Measurements from ENCODE around the gene GALNTL6.

Gene GALNTL6

DNA sequence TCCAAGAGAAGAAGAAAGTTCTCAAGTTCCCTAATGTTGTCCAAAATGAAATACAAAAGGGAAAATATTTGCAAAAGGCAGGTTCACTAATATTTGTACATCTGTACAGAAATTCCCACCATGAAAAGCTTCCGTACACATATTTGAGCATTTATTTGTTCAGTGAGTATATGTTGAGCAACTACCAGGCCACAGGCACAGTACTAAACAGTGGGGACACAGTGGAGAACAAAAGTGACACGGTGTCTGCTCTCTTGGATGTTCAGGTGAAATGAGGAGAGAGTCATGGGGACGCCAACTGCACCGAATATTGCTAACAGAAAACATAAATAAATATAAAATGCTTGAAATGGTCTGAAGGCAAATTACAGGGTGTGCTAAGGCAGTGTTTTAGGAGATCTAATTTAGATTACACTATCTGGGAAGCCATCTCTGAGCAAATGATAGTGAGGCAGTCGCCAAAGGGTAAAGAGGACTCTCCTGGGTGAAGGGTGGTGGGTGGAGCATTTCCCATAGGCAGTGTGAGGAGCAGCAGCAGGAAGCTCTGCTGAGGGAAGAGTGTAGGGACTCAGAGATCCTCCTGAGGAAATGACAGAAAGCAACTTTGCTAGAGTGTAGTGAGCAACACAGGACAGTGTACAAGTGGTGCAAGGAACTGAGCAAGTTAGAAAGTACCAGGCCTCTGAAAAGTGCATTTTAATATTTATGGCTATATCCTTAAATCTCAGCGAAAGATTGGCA lies 375.2 kb downstream of the GALNTL6 start:
- TF ChIP-seq GATA1 (IDR thresholded peaks at IDR 0.05; ENCODE audit: low read depth, low read length) (no peak), POLR2A (IDR thresholded peaks at IDR 0.05; ENCODE audit: low read length) (no peak)
- no peak for DNase-seq

DNA sequence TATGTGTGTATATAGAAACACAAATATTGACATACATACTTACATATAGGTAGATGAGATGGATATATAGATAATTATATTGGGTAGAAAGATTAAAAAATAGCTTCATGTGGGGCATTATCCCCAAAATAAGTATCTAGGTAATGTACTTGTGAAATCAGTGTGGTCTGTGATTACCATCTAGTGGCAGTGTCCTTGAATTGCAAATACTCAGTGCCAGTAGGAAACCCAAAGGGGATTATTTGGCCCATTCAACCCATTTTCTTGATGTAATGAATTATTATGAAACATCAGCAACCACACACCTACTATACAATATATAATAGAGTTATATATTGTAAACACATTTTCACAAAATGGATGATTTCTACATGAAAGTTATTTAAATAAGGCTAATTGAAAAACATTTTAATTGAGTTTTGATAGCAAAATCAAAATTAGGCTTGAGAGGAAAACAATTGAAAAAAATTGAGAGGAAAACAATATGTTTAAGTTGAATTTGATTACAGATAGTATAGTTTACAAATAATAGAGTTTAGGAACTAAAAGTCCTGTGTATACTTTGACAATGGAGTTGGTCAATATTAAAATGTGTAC lies 389.4 kb downstream of the GALNTL6 start:
- peak; percentile 44 to 55 for DNase-seq
- TF ChIP-seq GATA1 (IDR thresholded peaks at IDR 0.05; ENCODE audit: low read depth, low read length) (no peak), POLR2A (IDR thresholded peaks at IDR 0.05; ENCODE audit: low read length) (no peak)

DNA sequence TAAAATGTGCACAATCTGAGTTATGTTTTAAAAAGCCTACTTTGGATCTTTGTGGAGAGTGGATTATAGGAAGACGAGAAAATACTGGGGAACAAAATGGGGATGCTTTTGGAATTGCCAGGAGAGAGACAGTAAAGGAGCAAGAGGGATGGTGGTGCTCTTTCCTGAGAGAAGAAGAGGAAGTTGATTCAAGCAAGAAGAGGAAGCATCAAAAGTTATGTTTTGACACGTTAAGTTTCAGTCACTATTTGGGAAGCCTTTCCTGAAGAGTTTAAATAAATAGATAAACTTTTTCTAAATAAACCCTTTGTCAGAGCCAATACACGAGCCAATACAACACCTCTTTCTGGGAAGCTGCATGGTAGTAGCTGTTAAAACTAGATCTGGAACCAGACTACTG lies 394.1 kb downstream of the GALNTL6 start:
- no peak for TF ChIP-seq GATA1 (IDR thresholded peaks at IDR 0.05; ENCODE audit: low read depth, low read length)
- TF ChIP-seq POLR2A (IDR thresholded peaks at IDR 0.05; ENCODE audit: low read length) = no peak
- no peak for DNase-seq

DNA sequence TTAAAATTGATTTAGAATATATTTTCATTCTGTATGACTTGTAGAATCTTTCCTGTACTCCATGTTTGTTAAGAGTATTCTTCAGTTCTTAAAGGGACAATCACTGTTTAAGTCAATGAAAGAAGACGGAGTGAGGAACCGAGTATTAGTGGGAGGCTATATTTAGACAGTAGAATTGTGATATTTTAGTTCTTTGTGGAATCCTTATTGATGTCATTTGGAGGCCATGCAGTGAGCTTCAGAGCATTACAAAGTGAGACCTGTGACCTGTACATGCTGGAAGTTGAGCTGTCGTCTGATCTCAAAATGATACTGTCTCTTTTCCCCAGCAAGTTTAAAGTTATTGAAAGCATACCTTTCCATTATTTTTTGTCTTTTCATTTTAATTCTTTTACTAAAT lies 394.7 kb downstream of the GALNTL6 start:
- DNase-seq = no peak
- no peak for TF ChIP-seq POLR2A (IDR thresholded peaks at IDR 0.05; ENCODE audit: low read length)
- no peak for TF ChIP-seq GATA1 (IDR thresholded peaks at IDR 0.05; ENCODE audit: low read depth, low read length)

DNA sequence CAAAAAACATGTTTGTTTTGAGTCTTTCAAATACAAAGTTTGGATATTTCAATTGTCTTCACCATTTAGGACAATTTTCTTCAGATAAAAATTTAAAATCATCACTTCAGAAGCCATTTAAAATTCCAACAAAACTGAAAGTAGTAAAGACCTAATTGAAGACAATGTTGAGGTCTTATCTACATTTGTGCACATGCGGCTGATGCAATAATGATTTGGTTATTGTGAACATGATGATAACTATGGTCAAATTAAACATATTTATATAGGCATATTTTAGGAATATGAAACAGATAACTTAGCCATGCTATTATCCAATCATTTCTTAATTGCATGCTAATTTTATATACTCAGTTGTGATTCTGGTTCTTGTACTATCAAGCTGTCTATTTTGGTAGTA lies 407.5 kb downstream of the GALNTL6 start:
- DNase-seq = peak; percentile 45 to 48
- TF ChIP-seq POLR2A (IDR thresholded peaks at IDR 0.05; ENCODE audit: low read length) (no peak), GATA1 (IDR thresholded peaks at IDR 0.05; ENCODE audit: low read depth, low read length) (no peak)

DNA sequence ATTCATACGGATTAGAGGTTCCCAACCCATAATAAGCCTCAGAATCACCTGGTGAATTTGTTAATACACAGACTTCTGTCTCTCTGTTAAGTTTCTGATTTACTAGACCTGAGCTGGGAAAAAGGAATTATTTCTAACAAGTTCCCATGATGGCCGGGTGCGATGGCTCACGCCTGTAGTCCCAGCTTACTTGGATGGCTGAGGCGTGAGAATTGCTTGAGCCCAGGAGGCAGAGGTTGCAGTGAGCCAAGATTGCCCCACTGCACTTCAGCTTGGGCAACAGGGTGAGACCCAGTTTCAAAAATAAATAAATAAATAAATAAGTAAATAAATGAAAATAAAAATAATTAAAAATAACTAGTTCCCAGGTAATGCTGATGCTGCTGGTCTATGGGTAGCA lies 412.3 kb downstream of the GALNTL6 start:
- no peak for DNase-seq
- no peak for TF ChIP-seq POLR2A (IDR thresholded peaks at IDR 0.05; ENCODE audit: low read length)
- no peak for TF ChIP-seq GATA1 (IDR thresholded peaks at IDR 0.05; ENCODE audit: low read depth, low read length)

DNA sequence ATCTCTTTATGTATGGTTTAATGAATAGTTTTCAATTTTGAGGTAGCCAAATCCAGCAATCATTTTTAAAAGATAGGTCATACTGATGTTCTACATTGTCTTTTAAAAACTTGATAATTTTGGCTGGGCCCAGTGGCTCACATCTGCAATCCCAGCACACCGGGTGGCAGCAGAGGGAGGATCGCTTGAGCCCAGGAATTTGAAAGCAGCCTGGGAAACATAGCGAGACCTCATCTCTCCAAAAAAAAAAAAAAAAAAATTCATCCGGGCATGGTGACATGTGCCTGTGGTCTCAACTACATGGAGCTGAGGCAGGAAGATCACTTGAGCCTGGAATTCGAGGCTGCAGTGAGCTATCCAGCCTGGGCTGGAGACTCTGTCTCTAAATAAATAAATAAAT lies 419.8 kb downstream of the GALNTL6 start:
- no peak for DNase-seq
- TF ChIP-seq POLR2A (IDR thresholded peaks at IDR 0.05; ENCODE audit: low read length) (no peak), GATA1 (IDR thresholded peaks at IDR 0.05; ENCODE audit: low read depth, low read length) (no peak)

DNA sequence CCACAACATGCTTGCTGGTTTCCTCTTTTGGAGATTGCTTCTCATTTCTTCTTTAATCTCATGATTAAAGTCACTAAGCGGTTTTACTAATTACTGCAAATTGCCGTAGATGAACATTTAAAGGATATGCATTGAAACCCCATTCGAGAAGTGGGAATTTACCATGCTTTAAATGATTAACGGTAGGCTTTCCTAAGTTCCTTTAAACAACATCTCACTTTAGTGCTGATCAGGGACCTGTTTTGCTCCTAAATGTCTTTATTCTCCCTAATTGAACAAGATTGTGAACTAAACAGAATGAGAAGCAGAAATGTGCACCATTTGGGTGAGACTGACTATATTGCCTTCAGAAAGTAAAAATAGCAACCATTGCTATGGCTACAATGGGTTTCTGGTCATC lies 430.3 kb downstream of the GALNTL6 start:
- TF ChIP-seq POLR2A (IDR thresholded peaks at IDR 0.05; ENCODE audit: low read length) (no peak), GATA1 (IDR thresholded peaks at IDR 0.05; ENCODE audit: low read depth, low read length) (no peak)
- DNase-seq = no peak

DNA sequence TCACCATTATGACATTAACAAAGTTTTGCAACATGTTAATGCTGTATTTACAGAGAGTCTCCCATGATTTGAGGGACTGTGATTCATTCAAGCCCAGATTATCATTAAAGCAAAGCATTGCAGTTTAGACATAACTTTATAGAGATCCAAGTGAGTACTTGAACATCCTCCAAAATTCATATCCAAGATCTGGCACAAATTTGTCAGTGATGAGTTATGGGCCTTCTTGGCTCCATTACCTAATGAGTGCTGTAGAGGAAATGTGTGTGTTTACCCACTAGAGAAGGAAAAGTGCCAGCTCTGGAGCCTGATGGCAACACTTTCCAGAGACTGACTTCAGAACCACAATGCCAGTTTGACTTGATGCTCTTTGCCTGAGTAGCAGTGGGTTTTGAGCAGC lies 432.3 kb downstream of the GALNTL6 start:
- no peak for DNase-seq
- TF ChIP-seq GATA1 (IDR thresholded peaks at IDR 0.05; ENCODE audit: low read depth, low read length) (no peak), POLR2A (IDR thresholded peaks at IDR 0.05; ENCODE audit: low read length) (no peak)

DNA sequence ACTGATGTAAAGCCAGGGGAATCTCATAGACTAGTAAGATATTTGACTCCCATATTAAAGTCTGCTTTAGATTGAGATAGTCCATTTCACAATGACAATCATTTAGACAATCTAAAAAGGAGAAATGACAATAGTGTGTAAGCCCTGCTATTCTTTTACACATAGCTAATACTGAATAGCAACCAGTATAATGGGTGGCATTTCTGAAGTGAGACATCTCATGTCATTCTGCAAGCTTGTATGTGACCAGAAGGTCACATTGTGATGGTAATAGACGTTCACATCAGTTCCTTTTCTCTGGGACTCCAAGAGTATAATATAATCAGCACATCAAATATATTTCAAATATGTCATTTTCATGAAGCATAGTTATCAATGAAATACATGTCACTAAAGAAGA lies 440.2 kb downstream of the GALNTL6 start:
- TF ChIP-seq GATA1 (IDR thresholded peaks at IDR 0.05; ENCODE audit: low read depth, low read length) (no peak), POLR2A (IDR thresholded peaks at IDR 0.05; ENCODE audit: low read length) (no peak)
- no peak for DNase-seq

DNA sequence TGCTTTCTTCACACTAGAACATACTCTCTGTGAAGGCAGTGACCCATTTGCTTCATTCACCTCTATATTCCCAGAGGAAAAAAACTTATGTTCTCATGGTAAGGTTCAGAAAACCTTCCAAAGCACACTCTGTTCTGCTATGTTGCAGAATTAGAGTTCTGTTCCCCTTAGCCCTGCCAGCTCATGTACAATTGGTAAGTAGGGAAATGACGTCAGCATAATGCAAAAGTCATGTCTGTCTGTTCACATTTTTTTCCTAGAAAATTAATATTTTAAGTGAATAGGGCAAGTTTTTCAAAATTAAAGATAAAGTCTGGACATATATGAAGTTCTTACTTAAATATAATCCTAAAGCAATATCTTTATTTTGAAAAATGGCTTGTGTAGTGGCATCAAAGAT lies 443.6 kb downstream of the GALNTL6 start:
- DNase-seq = no peak
- no peak for TF ChIP-seq POLR2A (IDR thresholded peaks at IDR 0.05; ENCODE audit: low read length)
- TF ChIP-seq GATA1 (IDR thresholded peaks at IDR 0.05; ENCODE audit: low read depth, low read length) = no peak

DNA sequence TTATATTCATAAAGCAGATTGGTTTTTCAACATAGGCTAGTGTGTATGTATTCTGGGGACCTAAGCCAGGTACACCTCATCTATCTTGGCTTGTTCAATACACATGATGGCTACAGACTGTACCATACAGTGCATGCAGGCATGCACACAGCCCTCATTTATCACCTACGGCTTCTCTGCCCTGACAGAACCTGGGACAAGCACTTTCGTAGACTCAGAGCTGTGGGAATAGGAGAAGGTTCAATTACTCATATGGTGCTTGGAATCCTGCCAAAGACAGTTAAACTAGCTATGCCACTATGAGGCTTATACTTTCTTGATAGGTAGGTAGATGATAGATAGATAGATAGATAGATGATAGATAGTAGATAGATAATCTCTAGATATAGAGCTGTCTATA lies 457.2 kb downstream of the GALNTL6 start:
- TF ChIP-seq POLR2A (IDR thresholded peaks at IDR 0.05; ENCODE audit: low read length) (no peak), GATA1 (IDR thresholded peaks at IDR 0.05; ENCODE audit: low read depth, low read length) (no peak)
- DNase-seq = no peak

DNA sequence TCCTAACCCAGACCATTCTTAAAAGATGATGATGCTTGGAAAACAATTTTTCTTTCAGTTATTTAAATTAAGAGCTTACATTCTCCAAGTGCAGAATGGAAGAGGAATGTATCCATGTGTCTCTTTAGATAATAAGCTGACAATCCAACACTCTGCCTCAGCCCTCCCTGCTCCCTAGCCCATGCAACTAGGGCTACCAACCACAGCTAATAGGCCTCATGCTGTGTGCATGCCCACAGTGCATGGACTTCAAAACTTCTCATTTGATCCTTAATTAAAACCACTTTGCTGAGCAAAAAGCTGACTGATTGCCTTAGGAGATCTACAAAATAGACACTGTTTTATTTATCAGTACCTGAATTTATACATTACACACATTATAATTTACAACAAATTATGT lies 473.9 kb downstream of the GALNTL6 start:
- no peak for DNase-seq
- TF ChIP-seq GATA1 (IDR thresholded peaks at IDR 0.05; ENCODE audit: low read depth, low read length) (no peak), POLR2A (IDR thresholded peaks at IDR 0.05; ENCODE audit: low read length) (no peak)

DNA sequence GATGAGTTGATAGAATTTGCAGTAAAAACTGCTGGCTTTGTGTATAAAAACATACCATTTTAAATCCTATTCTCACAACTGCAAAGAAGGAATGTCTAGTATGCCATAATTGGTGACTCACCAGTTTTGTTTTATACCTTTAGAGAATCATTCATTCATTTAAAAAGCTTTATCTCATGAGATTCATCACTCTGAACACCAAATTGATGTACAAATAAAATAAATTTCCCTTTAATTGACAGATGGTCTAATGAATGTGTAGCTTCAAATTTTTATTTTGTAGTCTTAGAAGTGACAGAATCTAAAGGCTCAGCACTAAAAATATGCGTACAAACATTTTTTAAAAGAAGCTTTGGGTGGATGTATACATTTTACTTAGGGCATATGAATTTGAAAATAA lies 492.5 kb downstream of the GALNTL6 start:
- DNase-seq = no peak
- TF ChIP-seq GATA1 (IDR thresholded peaks at IDR 0.05; ENCODE audit: low read depth, low read length) = no peak
- TF ChIP-seq POLR2A (IDR thresholded peaks at IDR 0.05; ENCODE audit: low read length) = no peak

DNA sequence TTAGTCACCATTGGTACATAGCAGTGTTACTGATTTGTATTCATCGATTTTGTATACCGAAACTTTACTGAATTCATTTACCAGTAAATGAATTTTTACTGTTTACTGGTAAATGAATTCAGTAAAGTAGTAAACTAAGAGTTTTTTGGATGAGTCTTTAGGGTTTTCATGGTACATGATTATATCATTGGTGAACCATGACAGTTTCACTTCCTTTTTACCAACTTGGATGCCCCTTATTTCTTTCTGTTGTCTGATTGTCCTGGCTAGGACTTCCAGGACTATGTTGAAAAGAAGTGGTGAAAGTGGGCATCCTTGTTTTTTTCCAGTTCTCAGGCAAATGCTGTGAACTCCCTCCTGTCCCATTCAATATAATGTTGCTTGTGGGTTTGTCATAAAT lies 494.9 kb downstream of the GALNTL6 start:
- TF ChIP-seq POLR2A (IDR thresholded peaks at IDR 0.05; ENCODE audit: low read length) (no peak), GATA1 (IDR thresholded peaks at IDR 0.05; ENCODE audit: low read depth, low read length) (no peak)
- no peak for DNase-seq
